HG03521 (cell line): ENCODE measurements around the gene POLRMT.

ENCODE experiments used
- ATAC-seq: cut with Tn5 transposase; IDR thresholded peaks from one replicate; pipeline ENCODE4 v1.9.1; 2021; ENCODE audit warnings: mild to moderate bottlenecking, moderate library complexity; ENCODE audit not compliant: unreplicated experiment

Gene POLRMT

DNA sequence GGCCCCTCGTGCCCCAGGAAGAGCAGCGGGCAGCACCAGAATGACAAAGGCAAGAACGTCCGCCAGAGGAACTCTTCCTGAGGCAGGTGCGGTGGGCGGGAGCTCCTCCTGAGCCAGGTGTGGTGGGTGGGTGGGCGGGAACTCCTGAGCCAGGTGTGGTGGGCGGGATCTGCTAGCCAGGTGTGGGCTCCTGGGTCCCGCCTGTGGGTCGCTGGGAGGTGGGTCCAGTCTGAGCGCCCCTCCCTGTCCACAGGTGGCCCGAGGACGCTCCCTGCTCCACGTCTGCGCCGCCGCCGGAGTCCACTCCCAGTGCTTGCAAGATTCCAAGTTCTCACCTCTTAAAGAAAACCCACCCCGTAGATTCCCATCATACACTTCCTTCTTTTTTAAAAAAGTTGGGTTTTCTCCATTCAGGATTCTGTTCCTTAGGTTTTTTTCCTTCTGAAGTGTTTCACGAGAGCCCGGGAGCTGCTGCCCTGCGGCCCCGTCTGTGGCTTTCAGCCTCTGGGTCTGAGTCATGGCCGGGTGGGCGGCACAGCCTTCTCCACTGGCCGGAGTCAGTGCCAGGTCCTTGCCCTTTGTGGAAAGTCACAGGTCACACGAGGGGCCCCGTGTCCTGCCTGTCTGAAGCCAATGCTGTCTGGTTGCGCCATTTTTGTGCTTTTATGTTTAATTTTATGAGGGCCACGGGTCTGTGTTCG lies 50.7 kb downstream of the POLRMT start:
- ATAC-seq = no peak

- ATAC-seq = no peak
Measured at GRCh38 chr19:581399-582111, 51.8 kb downstream of the POLRMT start.

GRCh38 chr19:580274-580835 lies 53.0 kb downstream of the POLRMT start:
- no peak for ATAC-seq

GRCh38 chr19:579842-580155 lies 53.5 kb downstream of the POLRMT start:
- no peak for ATAC-seq

- ATAC-seq = no peak
Measured at GRCh38 chr19:579111-579841, 54.1 kb downstream of the POLRMT start.

GRCh38 chr19:577439-578392 lies 55.6 kb downstream of the POLRMT start:
- no peak for ATAC-seq

GRCh38 chr19:576768-577438 lies 56.4 kb downstream of the POLRMT start:
- no peak for ATAC-seq

GRCh38 chr19:575527-576506 lies 57.5 kb downstream of the POLRMT start:
- ATAC-seq = no peak

DNA sequence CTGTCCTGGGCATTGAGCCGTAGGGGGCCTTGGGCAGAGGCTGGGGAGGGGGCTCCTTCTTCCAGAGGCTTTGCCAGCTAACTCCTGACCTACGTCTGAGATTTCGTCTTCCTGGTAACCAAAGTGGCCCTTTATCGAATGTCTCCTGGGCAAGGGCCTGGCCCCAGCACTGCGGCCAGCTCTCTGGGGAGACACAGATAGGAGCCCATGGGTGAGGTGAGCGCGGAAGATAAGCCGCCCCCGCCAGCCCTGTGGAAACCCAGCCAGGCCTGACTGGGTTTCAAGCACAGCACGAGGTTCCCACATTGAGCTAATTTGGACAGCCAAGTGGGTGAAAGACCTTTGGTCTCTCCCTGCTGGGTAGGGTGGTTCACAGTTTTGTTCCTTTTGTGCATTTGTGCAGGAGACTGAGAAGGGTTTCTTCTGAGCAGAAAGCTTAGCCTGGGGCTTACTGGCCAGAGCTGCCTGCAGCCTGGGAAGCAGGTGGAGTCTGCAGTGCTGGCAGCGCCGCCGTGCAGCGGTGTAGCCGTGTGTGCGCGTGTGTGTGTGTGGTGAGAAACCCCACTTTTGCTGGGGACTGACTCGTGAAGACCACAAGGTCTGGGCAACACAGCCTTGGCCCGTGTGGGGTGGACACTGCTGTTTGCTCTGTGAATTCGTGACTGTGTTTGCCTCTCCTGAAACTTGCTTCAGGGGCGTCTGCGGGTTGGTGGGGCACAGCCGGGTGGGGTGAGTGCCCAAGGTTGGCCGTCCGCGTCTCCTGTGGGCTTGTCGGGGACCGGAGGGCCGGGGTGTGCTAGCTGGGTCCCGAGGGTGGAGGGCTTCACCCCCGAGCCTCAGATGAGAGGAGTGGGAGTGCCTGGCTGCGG lies 58.4 kb downstream of the POLRMT start:
- no peak for ATAC-seq

GRCh38 chr19:573519-573825 lies 59.9 kb downstream of the POLRMT start:
- ATAC-seq = no peak

DNA sequence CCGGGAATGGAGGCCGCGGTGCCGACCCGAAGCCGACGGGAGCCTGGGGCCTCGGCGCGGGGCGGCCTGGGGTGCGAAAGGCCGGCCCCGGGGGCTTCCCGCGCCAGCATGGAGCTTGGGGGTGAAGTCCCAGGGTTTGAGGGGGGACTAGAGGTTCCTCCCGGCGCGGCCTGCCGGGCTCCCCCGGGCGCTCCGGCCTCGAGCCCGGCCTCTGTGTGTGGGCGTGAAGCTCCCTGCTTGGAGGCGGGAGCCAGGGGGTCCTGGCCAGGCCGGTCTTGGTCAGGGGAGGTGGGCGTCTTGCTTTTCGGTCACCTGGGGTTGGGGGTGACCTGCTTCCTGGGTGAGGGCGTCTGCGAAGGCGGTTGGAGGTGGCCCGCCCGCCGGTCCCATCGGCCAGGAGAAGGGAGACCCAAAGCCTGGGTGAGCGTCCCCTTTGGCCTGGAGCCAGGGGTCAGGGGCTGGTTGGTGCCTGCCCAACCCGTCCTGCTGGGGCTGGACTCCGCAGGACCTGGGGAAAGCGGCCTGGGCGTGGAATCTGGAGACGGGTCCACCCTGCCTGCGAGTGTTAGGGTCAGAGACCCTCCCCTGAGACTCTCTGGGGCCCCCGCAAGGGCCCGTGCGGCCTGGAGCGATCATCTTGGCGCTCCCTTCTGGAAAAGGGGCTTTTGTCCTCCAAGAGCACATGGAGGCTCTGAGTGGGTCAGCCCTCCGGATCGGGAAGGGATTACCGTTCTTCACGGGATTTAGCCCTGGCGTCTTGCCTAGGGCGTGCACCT lies 60.4 kb downstream of the POLRMT start:
- peak; percentile 6 for ATAC-seq

GRCh38 chr19:572140-572742 lies 61.1 kb downstream of the POLRMT start, which contains the start of gene BSG:
Gene BSG, plus strand, starts transcription at chr19:572596. Its CDS starts 39 bp downstream, at chr19:572635.
- peak; percentile 77 for ATAC-seq

DNA sequence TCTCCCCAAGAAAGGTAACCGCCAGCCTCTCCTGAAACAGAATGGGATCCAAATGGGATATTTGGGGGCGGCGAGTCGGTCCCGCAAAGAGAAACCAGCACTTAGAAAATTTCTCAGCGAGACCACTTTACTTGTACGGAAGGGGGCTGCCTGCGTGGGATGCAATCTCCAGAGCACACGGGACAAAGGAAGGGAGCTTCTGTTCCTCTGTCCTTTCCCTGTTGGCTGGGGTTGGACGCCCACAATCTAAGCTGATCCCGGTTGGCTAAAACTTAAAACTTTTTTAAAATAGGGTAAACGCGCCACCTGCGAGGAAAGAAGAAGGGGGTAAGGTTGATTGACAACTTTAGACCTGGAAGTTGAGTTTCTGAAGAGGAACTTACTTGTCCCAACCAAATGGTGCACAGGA lies 61.8 kb downstream of the POLRMT start:
- ATAC-seq = no peak

- no peak for ATAC-seq
Measured at GRCh38 chr19:570937-571565, 62.3 kb downstream of the POLRMT start.

DNA sequence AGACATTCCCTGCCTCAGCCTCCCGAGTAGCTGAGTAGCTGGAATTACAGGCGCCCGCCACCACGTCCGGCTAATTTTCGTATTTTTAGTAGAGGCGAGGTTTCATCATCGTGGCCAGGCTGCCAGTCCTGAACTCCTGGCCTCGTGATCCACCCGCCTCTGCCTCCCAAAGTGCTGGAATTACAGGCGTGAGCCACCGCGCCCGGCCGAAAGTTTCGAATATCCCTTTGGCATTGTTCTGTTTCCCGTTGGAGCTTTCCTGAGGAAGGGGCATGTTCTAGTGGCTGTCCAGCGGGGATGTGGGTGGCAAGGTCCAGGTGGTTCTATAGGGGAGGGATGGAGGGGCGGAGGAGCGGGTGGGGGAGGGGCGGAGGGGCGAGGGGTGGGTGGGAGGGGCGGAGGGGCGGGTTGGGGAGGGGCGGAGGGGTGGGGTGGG lies 63.1 kb downstream of the POLRMT start:
- ATAC-seq = no peak

GRCh38 chr19:567296-567900 lies 65.9 kb downstream of the POLRMT start:
- ATAC-seq = no peak
